ENCODE measurements around the gene TMEM240.
"Not testable (repeated sequence)": the region's sequence is repeated elsewhere in the genome, so short reads cannot be mapped to it uniquely, and the experiment has no call there.

TMEM240 gene

DNA sequence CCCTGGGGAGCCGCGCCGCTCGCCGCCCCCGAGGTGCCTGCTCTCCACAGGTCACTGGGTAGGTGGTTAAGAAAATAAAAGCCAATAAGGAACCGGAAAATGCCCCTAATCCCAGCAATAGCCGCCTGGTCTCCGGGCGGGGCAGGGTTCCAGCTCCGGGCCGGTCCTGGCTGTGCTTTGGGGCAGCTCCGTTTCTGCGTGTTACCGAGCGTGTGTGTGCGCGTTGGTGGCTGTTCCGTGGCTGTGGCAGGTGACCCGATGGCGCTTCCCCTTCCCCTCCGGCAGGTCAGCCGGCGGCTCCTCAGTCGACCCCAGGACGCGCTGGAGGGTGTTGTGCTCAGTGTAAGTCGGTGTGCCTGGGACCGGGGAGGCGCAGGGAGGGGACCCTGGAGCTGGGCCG lies 17.2 kb downstream of the TMEM240 start:
- not testable (repeated sequence) for DNase-seq

GRCh38 chr1:1522536-1522935 lies 17.9 kb downstream of the TMEM240 start:
- not testable (repeated sequence) for DNase-seq

DNA sequence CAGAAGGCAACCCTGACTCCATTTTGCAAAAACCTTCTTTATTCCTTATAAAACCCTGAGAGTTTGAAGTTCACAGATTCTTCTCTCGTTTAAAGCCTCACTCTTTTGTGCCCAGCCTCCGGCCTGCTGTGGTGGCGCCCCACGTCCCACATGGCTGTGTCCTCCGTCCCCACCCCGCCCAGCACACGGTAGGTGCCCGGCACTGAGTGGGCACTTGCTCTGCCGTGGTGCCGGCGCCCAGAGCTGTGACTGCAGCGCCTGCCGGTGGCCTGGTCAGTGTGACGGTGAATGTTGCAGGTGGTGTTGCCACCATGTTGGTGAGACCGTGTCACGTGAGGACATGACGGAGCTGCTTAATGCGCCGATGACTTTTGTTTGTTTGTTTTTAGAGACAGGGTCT lies 19.1 kb downstream of the TMEM240 start:
- no peak for DNase-seq

- DNase-seq: not testable (repeated sequence)
Observed at GRCh38 chr1:1519805-1520505, 20.5 kb downstream of the TMEM240 start.

DNA sequence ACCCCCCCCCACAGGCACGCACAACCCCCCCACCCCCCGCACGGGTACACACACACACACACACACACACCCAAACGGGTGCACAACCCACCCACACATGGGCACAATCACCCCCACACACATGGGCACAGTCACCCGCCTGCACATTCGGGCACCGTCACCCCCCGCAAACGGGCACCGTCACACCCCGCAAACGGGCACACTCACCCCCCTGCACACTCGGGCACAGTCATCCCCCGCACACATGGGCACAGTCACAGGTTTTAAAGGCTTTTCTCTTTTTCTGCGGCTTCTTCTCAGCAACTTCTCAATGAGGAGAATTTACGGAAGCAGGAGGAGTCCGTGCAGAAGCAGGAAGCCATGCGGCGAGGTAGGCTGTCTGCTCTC lies 21.8 kb downstream of the TMEM240 start:
- DNase-seq: not testable (repeated sequence)

DNA sequence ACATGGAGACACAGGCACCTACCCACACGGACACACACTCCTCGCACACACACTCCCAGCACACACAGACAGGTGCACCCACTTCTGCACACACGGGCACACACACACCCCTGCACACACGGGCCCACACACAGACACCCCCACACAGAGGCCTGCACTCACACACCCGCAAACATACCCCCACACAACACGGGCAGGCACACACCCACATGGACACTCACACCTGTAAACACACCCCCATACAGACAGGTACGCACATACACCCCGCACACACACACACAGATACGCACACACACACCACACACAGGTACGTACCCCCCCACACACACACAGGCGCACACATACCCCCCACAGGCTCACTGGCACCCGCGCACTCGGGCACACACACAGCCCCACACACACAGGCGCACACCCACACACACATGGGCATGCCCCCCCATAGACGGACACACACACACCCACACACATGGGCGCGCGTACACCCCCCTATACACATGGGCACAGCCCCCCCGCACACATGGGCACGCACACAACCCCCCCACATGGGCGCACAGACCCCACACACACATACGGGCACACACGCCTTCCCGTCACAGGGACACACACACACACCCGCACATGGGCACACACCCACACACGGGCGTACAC lies 22.3 kb downstream of the TMEM240 start:
- DNase-seq: no peak

GRCh38 chr1:1516923-1517322 lies 23.5 kb downstream of the TMEM240 start:
- not testable (repeated sequence) for DNase-seq

DNA sequence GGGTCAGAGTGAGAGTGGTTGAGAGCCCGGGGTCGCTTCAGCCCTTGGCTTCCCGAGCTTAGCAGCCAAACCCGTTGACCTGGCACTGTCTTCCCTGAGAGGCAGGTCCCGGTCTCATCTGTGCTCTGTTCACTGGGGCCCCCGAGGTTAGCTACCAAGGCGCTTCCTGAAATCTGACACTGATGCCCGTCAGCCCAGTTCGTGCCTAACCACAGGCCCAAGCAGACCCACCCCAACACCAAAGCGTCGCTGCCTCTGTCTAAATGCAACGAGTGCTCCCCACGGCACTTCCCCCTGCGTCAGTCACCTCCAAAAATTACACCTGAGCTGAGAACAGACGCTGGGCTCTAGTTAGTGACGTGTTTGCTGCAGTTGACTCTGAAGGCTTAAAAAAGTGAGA lies 26.0 kb downstream of the TMEM240 start:
- not testable (repeated sequence) for DNase-seq

DNA sequence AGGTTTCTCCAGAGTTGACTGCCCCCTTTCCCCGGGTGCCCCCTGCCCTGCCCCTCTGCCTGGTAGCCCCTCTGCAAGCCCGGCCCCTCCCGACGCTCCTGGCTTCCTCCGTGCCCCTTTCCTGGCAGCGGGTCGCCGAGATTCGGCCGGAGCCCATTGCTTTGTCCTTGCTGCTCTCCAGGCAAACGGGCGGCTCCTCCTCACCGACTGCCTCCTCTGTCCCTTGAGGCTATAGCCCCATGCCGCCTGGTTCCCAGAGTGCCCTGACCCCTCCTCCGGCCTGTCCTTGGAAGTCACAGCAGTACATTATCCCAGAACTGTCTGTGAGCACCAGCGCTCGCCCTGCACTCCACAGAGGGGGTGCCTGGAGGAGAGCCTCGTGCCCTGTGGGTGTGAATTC lies 26.7 kb downstream of the TMEM240 start:
- not testable (repeated sequence) for DNase-seq

DNA sequence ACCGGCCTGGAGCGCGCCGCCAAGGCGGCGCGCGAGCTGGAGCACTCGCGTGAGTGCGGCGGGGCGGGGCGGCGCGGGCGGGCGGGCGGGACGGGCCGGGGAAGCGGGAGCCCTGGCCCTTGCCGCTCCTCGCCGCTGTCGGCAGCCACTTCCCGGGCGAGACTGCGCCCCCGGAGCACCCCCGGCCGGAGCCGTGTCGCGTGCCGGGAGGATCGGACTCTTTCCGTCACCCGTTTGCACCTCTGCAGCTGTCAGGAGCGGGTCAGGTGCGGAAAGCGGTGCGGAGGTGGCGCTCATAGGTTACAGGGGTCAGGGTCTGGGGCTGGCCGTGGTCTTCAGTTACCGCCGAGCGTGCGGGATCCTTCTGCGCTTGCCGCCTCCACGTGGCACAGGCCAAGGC lies 28.0 kb downstream of the TMEM240 start:
- not testable (repeated sequence) for DNase-seq

DNA sequence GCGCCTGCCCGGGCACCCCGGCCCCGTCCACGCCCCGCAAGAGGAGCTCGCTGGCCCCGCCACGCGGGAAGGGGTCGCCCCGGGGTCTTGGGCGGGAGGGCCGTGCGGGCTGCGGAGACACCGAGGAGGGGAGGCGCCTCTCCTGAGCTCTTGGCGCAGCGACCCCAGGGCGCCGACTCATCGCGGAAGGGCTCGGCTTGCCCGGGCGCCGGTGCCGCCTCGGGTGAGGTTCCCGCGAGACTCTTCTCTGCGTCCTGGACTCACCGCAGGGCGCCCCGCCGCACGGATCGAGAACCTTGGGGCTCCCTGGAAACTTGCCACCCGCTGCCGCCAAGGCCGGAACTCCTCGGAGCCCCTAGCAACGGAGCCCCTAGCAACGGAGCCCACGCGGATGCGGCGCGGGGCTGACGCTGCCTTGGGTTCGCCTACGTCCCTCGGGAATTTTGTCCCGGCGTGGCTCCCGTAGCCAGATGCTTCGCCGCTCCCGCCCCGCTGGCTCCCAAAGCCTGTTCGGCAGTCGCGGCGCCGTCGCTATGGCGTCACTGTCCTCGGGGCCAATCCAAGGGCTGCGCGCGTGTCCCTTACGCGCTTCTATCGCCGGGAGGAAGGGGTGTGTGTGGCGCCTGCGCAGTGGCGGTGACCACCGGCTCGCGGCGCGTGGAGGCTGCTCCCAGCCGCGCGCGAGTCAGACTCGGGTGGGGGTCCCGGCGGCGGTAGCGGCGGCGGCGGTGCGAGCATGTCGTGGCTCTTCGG lies 28.7 kb downstream of the TMEM240 start, which contains the start of gene ATAD3A:
ATAD3A (plus strand) TSS at position 630 of the 753 bp plus-strand sequence; CDS start at position 737, 107 bp downstream.
- peak; percentile 90 for DNase-seq

DNA sequence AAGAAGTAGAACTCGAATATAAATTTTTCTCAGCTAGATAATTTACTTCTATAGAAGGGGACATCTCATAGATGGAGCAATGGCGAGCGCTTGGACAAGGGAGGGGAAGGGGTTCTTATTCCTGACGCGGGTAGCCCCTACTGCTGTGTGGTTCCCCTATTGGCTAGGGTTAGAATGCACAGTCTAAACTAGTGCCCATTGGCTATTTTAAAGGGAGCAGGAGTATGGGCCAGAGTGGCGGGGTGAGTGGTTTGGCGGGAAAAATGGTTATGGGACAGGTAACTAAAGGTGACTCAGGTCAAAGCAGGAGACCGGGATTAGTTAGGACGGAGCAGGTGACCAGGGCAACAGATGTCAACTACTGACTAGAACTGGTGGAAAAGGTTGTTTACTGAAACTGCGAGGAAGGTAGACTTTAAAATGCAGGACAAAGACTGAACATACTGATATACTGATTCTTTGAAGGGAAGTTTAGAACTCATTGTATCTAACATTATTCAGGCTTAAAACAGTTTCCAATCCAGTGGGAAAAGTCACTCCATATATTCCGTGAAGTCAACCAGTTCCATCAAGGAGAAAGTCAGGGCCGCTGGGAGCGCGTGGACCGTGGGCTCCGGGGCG lies 29.4 kb downstream of the TMEM240 start:
- no peak for DNase-seq

DNA sequence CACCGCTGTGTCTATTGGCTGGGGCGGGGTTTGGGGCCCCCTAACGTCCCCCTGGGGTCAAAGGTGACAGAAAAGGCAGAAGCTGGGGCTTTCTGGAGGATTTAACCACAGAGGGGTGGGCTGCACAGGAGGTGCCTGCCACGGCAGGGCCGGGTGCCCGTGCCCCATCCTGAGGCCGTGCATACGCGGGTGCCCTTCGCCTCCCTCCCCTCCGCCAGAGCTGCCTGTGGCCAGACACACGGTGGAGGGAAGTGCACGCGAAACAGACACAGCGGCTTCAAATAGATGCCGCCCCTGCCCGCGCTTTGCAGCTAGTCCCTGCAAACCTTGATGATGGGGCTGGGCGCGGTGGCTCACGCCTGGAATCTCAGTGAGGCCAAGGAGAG lies 31.0 kb downstream of the TMEM240 start:
- not testable (repeated sequence) for DNase-seq

DNA sequence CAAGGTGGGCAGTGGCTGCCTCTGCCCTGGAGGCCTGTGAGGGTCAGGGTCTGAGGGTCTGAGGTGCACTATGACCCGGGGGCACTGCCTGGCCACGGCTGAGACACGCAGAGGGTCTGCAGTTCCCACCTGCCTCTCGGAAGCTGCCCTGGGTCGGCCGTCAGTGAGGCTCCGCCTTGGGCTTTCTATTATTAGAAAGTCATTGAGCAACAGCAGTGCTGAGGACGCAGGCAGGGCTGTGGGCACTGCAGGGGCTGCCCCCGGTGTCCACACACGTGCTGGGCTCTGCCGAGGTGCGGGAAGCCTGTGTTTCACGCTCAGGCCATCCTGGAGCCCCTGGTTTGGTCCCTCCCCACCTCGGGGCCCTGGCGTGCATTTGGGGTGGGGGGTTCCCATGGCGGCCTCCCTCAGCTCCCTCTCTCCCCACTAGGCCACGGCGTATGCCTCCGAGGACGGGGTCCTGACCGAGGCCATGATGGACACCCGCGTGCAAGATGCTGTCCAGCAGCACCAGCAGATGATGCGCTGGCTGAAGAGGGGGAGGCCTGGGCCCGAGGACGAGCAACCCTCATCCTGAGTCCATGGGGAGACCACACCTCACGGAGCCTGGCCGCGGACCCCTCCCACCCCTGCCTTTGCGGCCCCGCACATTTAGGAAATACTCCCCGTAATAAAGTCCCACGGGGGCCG lies 31.5 kb downstream of the TMEM240 start:
- DNase-seq: not testable (repeated sequence)

- no peak for DNase-seq
Observed at GRCh38 chr1:1507305-1507704, 33.1 kb downstream of the TMEM240 start.

DNA sequence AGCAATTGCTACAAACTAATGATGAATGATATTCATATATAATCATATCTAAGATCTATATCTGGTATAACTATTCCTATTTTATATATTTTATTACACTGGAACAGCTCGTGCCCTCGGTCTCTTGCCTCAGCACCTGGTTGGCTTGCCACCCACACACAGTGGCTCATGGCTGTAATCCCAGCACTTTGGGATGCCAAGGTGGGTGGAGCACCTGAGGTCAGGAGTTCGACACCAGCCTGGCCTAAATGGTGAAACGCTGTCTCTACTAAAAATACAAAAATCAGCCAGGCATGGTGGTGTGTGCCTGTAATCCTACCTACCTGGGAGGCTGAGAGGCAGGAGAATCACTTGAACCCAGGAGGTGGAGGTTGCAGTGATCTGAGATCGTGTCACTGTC lies 34.6 kb downstream of the TMEM240 start:
- DNase-seq: not testable (repeated sequence)

DNA sequence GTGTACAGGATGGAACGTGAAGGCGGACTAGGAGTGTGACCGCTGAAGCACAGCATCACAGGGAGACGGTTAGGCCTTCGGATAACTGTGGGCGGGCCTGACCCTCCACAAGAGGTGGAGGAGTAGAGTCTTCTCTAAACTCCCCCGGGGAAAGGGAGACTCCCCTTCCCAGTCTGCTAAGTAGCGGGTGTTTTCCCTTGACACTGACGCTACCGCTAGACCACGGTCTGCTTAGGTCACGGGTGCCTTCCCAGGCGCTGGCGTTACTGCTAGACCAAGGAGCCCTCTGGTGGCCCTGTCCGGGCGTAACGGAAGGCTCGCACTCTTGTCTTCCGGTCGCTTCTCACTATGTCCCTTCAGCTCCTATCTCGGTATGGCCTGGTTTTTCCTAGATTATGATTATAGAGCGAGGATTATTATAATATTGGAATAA lies 35.0 kb downstream of the TMEM240 start:
- DNase-seq: not testable (repeated sequence)

DNA sequence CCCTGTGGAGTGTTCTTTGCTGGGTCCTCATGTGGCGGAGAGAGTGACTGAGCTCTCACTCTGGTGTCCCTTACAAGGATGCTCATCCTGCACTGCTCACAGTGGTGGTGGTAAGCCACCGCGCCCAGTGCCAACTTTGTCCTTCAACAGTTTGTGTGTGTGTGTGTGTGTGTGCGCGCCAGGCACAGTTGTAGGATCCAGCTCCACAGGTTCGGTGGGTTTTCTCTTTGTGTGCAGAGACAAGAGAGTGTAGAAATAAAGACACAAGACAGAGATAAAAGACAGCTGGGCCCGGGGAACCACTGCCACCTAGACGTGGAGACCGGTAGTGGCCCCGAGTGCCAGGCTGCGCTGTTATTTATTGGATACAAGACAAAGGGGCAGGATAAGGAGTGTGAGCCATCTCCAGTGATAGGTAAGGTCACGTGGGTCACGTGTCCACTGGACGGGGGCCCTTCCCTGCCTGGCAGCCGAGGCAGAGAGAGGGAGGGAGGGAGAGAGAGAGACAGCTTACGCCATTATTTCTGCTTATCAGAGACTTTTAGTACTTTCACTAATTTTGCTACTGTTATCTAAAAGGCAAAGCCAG lies 35.6 kb downstream of the TMEM240 start:
- peak; percentile 11 for DNase-seq

GRCh38 chr1:1495461-1495975 lies 44.9 kb downstream of the TMEM240 start:
- not testable (repeated sequence) for DNase-seq

DNA sequence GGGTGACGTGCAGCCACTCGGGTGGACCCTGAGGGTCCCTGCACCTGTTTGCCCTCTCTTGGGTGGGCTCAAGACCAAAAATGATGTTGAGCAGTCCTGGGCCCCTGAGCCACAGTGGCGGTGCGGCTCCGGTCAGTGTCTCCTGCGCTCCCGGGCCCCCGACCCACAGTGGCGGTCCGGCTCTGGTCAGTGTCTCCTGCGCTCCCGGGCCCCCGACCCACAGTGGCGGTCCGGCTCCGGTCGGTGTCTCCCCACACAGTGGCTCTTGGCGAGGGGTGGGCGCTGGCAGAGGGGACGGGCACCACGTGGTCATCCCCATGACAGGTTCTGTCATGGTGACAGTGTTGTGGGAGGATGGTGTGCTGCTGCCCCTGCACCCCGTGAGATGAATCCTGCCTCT lies 46.1 kb downstream of the TMEM240 start:
- not testable (repeated sequence) for DNase-seq

DNA sequence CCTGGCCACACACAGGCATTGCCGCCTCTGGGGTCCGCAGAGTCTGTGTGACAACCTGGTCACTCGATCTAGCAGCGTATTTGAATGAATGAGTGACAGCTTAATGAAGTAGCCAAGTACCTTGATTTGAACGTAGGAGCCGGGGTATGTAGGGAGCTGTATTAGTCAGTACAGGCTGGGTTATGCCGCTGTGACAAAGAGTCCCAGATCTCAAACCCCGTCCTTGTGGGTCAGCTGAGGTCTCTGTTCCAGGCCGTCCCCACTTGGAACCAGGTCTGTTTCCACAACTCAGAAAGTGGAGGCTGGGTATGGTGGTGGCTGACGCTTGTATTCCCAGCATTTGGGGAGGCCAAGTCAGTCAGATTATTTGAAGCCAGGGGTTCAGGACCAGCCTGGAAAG lies 48.8 kb downstream of the TMEM240 start:
- no peak for DNase-seq

All from GOT3 (cell line).